K562 (cell line): Measurements from ENCODE around the gene IFT172. TPM values are rescaled to one million over a fixed set of nuclear protein-coding genes. Genes with fewer than 3 reads are reported as not detected.

Experiments used
- ARID1B ChIP-seq: fragments of 450-650 bp; IDR thresholded peaks from 2 replicates; pipeline ENCODE4 v1.6.1; 2016; ENCODE audit warnings: antibody characterized with exemption, mild to moderate bottlenecking, inconsistent platforms
- CXXC5 ChIP-seq: fragments of 250-450 bp; sonication (Bioruptor Pico); IDR thresholded peaks from 2 replicates; pipeline ENCODE4 v1.8.0; 2022; ENCODE audit warnings: inconsistent platforms, mild to moderate bottlenecking, moderate library complexity
- ETV1 ChIP-seq: fragments of 450-650 bp; conservative IDR thresholded peaks from 2 replicates; pipeline ENCODE4 v1.6.1; 2016; ENCODE audit warnings: missing genetic modification characterization, control low read depth, low read depth, missing compliant biosample characterization
- MIER1 ChIP-seq: fragments of 450-650 bp; IDR thresholded peaks from 2 replicates; pipeline ENCODE4 v1.6.1; 2016; ENCODE audit warnings: antibody characterized with exemption, mild to moderate bottlenecking, low read depth
- MTA1 ChIP-seq: fragments of 450-650 bp; IDR thresholded peaks from 2 replicates; pipeline ENCODE4 v1.6.1; 2017; ENCODE audit warnings: borderline replicate concordance
- SMARCB1 ChIP-seq: IDR thresholded peaks from 2 replicates; pipeline ENCODE4 v1.6.1; 2011; ENCODE audit warnings: improper control_type of control experiment, low read depth; ENCODE audit not compliant: insufficient read length
- SMC3 ChIP-seq: conservative IDR thresholded peaks from 2 replicates; pipeline ENCODE4 v1.6.1; 2011; ENCODE audit warnings: low read depth, low read length, improper control_type of control experiment; ENCODE audit not compliant: insufficient read depth
- ZNF140 ChIP-seq: fragments of 250-450 bp; sonication (Bioruptor Pico); IDR thresholded peaks from 2 replicates; pipeline ENCODE4 v1.8.0; 2021; ENCODE audit warnings: moderate library complexity, mild to moderate bottlenecking, inconsistent platforms
- polyA plus RNA-seq, 8 experiments: library from polyadenylated mRNA; depleted of rRNA in 4 of 8; stranded (reverse) in 5 of 8; unstranded in 3 of 8; fragments of >200 nt; fragmentation: Nextera tagmentation in 2 of 8; fragmentation: Illumina TruSeq in 1 of 8; extraction: Ambion mirVana in 2 of 8; extraction: Trizol in 1 of 8; gene quantifications; 2 replicates each; pipeline versions ENCODE4 v1.2.1 to v1.2.3, GENCODE V29; 2011 to 2014; ENCODE audit warnings: inconsistent platforms in 1 of 8, missing spikeins in 1 of 8
- total RNA-seq, 7 experiments: library from RNA; depleted of rRNA in 6 of 7; stranded (reverse); fragments of >200 nt in 6 of 7; fragmentation: Illumina TruSeq in 2 of 7; extraction: Trizol in 2 of 7; gene quantifications; 2 replicates each; pipeline versions ENCODE4 v1.2.1 to v1.2.3, GENCODE V29; 2011 to 2021; ENCODE audit warnings: low replicate concordance in 1 of 7
- TF ChIP-seq, protein P1 (sequence below): fragments of 450-650 bp; IDR thresholded peaks from 2 replicates; pipeline ENCODE4 v1.6.1; 2016
- TF ChIP-seq, protein P2 (sequence below), 2 experiments: fragments of 450-650 bp in 1 of 2; sonication (generic) in 1 of 2; formaldehyde crosslinking in 1 of 2; IDR thresholded peaks; 2 replicates each; pipeline versions ENCODE4 v1.7.1 to v1.9.0; 2016 to 2022; ENCODE audit warnings: inconsistent platforms in 1 of 2, mild to moderate bottlenecking in 1 of 2, missing genetic modification reagents in 1 of 2
- TF ChIP-seq, protein P3 (sequence below): sonication (generic); formaldehyde crosslinking; IDR thresholded peaks from 2 replicates; pipeline ENCODE4 v1.8.1; 2023; ENCODE audit warnings: missing genetic modification reagents, mild to moderate bottlenecking, borderline replicate concordance
- TF ChIP-seq, protein P4 (sequence below): fragments of 450-650 bp; formaldehyde crosslinking; IDR thresholded peaks from 2 replicates; pipeline ENCODE4 v1.4.0; 2022; ENCODE audit warnings: missing genetic modification characterization

Gene IFT172
- total and polyA plus RNA-seq, 9 of the 15 experiments (the other 6 are each of a cell fraction or from before 2014, with no cell fraction given) = 5.6 to 19.1 (median 13.5) TPM

DNA sequence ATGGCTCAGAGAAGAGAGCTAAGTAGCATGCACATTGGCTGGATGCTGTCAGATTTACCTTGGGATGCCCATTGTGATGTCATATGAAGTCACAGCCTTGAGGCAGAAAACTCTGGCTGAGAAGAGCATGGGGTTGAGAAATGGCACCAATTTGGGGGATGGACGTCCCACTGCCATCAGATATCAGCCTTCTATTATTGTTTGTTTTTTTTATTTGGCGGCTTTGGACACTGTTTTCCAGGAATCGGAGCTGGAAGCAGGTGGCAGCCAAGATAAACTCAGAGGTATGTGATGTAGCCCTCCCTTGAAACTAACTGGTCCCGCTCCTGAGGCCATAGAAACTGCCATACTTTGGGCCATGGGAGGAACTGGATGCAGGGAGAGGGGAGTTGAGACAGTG is 47.7 kb upstream of the IFT172 start (continued):
- peak; percentile 91 for TF ChIP-seq ARID1B
- TF ChIP-seq SMARCB1 = no peak
- TF ChIP-seq, protein P1, sequence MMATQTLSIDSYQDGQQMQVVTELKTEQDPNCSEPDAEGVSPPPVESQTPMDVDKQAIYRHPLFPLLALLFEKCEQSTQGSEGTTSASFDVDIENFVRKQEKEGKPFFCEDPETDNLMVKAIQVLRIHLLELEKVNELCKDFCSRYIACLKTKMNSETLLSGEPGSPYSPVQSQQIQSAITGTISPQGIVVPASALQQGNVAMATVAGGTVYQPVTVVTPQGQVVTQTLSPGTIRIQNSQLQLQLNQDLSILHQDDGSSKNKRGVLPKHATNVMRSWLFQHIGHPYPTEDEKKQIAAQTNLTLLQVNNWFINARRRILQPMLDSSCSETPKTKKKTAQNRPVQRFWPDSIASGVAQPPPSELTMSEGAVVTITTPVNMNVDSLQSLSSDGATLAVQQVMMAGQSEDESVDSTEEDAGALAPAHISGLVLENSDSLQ = 0 out of 2 replicates have a peak, but pooled peaks have one; percentile 16
- no peak for TF ChIP-seq MTA1
- TF ChIP-seq, protein P2, sequence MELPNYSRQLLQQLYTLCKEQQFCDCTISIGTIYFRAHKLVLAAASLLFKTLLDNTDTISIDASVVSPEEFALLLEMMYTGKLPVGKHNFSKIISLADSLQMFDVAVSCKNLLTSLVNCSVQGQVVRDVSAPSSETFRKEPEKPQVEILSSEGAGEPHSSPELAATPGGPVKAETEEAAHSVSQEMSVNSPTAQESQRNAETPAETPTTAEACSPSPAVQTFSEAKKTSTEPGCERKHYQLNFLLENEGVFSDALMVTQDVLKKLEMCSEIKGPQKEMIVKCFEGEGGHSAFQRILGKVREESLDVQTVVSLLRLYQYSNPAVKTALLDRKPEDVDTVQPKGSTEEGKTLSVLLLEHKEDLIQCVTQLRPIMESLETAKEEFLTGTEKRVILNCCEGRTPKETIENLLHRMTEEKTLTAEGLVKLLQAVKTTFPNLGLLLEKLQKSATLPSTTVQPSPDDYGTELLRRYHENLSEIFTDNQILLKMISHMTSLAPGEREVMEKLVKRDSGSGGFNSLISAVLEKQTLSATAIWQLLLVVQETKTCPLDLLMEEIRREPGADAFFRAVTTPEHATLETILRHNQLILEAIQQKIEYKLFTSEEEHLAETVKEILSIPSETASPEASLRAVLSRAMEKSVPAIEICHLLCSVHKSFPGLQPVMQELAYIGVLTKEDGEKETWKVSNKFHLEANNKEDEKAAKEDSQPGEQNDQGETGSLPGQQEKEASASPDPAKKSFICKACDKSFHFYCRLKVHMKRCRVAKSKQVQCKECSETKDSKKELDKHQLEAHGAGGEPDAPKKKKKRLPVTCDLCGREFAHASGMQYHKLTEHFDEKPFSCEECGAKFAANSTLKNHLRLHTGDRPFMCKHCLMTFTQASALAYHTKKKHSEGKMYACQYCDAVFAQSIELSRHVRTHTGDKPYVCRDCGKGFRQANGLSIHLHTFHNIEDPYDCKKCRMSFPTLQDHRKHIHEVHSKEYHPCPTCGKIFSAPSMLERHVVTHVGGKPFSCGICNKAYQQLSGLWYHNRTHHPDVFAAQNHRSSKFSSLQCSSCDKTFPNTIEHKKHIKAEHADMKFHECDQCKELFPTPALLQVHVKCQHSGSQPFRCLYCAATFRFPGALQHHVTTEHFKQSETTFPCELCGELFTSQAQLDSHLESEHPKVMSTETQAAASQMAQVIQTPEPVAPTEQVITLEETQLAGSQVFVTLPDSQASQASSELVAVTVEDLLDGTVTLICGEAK (IDR thresholded peaks at IDR 0.05) = no peak
- TF ChIP-seq, protein P2 (CRISPR knock-in tag; IDR thresholded peaks at IDR 0.05) = no peak
- peak; percentile 56 for TF ChIP-seq CXXC5
- TF ChIP-seq ZNF140 = no peak
- TF ChIP-seq, protein P3, sequence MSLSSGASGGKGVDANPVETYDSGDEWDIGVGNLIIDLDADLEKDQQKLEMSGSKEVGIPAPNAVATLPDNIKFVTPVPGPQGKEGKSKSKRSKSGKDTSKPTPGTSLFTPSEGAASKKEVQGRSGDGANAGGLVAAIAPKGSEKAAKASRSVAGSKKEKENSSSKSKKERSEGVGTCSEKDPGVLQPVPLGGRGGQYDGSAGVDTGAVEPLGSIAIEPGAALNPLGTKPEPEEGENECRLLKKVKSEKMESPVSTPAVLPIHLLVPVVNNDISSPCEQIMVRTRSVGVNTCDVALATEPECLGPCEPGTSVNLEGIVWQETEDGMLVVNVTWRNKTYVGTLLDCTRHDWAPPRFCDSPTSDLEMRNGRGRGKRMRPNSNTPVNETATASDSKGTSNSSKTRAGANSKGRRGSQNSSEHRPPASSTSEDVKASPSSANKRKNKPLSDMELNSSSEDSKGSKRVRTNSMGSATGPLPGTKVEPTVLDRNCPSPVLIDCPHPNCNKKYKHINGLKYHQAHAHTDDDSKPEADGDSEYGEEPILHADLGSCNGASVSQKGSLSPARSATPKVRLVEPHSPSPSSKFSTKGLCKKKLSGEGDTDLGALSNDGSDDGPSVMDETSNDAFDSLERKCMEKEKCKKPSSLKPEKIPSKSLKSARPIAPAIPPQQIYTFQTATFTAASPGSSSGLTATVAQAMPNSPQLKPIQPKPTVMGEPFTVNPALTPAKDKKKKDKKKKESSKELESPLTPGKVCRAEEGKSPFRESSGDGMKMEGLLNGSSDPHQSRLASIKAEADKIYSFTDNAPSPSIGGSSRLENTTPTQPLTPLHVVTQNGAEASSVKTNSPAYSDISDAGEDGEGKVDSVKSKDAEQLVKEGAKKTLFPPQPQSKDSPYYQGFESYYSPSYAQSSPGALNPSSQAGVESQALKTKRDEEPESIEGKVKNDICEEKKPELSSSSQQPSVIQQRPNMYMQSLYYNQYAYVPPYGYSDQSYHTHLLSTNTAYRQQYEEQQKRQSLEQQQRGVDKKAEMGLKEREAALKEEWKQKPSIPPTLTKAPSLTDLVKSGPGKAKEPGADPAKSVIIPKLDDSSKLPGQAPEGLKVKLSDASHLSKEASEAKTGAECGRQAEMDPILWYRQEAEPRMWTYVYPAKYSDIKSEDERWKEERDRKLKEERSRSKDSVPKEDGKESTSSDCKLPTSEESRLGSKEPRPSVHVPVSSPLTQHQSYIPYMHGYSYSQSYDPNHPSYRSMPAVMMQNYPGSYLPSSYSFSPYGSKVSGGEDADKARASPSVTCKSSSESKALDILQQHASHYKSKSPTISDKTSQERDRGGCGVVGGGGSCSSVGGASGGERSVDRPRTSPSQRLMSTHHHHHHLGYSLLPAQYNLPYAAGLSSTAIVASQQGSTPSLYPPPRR (CRISPR knock-in tag) = no peak
- no peak for TF ChIP-seq SMC3
- peak; percentile 99 for TF ChIP-seq MIER1
- no peak for TF ChIP-seq ETV1 (tag)
- TF ChIP-seq, protein P4, sequence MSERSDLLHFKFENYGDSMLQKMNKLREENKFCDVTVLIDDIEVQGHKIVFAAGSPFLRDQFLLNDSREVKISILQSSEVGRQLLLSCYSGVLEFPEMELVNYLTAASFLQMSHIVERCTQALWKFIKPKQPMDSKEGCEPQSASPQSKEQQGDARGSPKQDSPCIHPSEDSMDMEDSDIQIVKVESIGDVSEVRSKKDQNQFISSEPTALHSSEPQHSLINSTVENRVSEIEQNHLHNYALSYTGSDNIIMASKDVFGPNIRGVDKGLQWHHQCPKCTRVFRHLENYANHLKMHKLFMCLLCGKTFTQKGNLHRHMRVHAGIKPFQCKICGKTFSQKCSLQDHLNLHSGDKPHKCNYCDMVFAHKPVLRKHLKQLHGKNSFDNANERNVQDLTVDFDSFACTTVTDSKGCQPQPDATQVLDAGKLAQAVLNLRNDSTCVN = no peak
